Activated effector memory CD4-positive, alpha-beta T cell treated with Interleukin-2 at 50 U/mL for 16 hours (primary cell): ENCODE data around the gene RRBP1.

ENCODE experiments used
- DNase-seq: peaks from one replicate; pipeline ENCODE4 v3.0.0-alpha.2; 2020

Gene RRBP1

DNA sequence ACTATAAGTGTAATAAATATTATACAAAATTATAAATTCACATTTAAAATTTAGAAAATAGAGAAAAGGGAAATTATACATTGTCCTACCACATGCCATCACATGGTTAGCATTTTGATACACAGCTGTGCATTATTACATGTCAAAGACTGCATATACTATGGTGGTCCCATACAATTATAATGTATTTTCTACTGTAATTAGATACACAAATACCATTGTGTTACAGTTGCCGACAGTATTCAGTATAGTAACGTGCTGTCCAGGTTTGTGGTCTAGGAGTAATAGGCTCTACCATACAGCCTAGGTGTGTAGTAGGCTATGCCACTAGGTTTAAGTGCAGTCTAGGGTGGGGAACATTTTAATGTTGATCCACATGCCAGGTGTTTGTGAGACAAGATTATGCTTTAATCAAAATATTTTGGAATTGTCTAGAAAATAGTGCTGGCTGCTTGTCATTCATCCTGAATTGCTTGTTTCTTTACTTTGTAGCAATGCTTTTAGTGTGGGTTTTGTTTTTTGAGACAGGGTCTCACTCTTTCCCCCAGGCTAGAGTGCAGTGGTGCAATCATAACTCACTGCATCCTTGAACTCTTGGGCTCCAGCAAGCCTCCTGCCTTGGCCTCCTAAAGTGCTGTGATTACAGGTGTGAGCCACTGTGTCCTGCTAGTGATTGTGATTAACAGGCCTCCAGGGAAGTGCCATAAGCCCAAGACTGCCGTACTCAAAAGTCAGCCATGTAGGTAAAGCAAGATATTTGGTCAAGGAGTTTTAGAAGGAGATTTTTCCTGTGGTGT, 73.1 kb downstream of the RRBP1 start:
- no peak for DNase-seq

DNA sequence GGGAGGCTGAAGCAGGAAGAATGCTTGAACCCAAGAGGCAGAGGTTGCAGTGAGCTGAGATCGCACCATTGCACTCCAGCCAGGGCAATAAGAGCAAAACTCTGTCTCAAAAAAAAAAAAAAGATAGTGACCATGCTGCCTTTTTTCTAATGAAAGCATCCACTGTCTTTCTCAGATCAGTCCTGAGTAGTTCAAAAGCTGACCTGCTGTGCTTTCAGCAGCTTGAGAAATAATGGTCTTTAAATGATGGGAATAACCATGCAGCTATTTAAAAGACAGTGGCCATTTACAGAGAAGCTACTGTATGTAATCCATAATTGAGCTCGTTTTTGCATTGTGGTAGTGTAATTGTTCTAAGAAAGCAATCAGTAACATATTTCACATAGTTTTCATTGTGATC, 76.0 kb downstream of the RRBP1 start:
- DNase-seq, result no peak

DNA sequence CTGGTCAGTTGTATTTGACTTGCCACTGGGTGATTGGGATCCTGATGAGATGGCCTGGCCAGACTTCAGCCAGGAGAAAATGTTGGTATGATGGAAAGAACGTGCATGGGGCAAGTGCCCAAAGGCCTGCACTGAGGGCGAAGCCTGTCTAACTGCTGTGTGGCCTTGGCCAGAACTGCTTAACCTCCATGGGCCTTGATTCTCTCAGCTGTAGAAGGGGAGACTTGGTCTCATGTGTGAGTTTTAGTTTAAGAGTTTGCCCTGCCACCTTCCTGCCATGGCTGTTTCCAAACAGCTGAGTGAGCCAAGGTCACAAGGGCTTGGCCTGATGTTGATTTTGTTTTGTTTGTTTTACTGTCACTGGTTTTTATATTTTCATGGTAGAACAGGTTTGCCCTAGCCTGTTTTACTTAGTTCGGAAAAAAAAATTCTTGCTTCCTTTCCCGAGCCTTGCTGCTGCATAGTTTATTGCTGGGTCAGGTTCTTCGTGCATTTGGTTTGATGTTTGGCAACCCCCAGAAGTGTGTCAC, 76.8 kb downstream of the RRBP1 start:
- no peak for DNase-seq

DNA sequence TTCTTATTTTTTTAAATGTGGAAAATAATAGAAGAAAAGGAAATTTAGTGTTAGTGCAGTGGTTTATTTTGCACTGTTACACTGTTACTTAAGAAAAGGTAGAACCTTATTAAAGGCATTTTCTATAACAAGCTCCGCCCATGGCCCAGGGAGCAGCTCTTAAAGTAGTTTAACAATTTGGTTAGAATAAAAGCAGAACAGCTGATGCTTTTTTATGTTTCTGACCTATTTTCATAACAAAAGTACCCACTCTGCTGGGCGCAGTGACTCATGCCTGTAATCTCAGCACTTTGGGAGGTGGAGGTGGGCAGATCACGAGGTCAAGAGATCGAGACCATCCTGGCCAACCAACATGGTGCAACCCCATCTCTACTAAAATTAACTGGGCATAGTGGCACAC, 79.5 kb downstream of the RRBP1 start:
- DNase-seq, result no peak

DNA sequence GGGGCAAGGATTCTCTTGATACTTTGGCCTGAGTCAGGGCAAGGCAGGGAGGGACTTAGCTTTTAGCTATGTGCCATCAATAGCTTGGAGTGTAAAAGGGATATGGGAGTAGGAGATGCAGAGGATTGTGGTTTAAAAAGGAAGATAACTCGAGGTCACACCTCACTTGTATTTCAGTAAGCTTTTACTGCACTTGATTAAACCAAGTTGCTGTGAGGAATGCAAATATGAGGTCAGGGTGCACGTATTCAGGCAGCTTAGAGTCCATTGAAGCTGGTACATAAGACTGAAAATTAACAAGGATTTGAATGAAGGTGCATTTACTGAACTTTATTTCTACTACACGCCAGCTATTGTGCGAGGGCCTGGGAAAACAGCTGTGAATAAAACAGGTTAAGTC, 80.1 kb downstream of the RRBP1 start:
- DNase-seq, result no peak

DNA sequence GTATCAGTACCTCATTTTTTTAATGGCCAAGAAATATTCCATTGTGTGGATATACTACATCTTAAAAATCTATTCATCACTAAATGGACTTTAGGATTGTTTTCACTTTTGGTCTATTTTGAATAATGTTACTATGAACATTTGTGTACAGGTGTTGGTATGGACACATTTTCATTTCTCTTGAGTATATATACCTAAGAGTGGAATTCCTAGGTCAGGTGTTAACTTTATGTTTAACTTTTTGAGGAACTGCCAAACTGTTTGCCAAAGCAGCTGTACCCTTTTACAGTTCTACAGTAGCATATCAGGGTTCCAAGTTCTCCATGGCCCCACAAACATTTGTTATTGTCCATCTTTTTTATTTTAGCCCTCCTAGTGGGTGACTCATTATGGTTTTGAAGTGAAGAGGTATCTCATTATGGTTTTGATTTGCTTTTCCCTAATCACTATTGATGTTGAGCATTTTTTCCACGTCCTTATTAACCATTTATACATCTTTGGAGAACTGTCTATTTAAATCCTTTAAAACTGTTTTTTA, 84.0 kb downstream of the RRBP1 start:
- no peak for DNase-seq

DNA sequence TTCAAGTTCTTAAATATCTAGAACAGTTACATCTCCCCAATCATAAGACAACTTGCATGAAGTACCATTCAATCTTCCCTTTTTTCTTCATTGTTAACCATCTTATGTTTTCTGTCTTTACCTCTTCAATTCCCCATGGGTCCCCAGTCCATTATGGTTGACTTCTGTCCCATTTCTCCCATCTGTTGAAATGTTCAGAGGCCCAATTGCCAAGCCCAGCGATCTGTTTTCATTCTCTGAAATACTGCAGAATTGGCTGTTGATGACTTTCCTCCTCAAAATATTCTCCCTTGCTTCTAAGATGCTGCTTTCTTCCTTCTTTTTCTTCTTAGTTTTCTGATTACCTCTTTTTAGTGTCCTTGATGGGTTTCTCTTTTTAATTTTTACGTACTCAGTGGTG, 86.2 kb downstream of the RRBP1 start:
- DNase-seq, result no peak

DNA sequence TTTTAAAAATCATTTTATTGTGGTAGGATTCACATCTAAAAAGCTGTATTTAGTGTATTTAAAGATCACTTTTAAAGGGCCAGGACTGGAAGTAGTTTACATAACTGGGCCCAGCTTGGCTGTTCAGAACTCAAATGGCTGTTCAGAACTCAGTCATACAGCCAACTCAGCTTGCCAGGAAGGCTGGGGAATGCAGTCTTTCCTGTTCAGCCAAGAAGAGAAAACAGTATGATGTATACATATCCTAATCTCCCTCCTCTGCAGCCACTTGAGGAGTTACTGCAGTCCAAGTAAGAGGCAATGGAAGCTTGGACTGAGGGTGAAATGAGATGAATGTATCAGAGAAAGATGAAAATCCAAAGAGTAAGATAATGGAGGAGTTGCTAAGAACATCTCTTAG, 87.6 kb downstream of the RRBP1 start:
- DNase-seq, result no peak

DNA sequence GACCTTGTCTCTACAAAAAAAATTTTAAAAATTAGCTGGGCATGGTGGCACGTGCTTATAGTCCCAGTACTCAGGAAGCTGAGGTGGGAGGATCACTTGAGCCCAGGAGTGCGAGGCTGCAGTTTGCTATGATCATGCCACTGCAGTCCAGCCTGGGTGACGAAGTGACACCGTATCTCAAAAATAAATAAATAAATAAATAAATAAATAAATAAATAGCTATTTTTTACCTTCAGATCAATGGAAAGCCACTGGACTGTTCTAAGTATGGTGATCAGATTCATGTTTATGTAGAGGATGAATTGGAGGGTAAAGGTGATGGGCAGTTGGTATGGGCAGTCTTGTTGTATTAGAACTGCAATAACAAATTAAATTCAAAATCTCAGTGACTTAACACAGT, 88.1 kb downstream of the RRBP1 start:
- DNase-seq, result no peak

DNA sequence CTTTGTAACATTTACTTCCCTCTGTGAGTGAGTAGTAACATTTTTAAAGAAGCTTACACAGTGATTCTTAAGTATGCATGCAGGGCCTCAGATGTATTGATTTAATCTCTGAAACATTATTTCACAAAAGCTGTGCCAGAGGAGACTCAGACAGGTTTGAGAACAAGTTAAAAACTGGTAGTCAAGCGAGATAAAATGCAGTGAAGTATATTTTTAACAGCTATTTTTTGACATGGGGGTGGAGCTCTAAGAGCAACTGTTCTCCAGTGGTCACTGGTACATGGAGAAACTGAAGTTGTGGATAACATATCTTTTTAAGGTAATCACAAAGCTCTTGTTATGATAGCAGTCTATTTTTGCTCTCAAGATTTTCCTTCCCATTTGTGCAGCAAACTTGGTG, 91.8 kb downstream of the RRBP1 start:
- no peak for DNase-seq

DNA sequence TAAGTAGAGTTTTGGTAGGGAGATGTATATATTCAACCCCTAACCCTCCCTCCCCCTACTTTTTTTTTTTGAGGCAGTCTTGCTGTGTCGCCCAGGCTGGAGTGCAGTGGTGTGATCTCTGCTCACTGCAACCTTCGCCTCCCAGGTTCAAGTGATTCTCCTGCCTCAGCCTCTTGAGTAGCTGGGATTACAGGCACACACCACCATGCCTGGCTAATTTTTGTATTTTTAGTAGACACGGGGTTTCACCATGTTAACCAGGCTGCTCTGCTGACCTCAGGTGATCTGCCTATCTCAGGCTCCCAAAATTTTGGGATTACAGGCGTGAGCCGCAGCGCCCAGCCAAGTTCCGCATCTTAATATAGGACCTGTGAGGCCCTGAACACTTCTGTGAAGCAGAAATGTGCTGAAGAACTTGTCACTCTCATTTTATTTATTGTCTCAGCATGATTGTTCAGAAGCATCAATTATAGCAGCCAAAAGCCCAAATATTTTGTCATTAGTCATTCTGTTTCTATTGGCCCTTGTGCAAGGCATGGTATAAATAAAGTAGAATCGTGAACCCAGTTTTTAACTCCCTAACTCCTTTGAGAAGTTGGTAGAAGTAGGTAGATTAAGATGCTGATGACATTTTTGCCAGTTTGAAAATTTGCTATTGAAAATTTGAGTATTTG, 92.7 kb downstream of the RRBP1 start:
- DNase-seq, result no peak

DNA sequence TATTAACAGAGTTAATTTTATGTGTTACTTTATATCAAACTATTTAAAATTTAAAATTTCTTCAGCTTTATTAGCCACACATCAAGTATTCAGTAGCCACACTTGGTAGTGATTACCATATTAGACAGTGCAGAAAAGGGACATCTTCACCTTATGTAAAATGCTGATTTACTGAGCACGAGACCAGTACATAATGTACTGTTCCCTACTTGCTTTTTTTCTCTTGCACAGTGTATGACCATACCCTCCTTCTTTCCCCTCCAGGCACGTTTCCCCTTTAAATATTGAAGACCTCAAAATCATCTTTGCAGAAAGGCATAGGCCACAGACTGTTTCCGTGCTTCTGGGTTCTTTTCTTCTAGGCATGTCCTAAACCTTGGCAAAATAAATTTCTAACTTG, 94.2 kb downstream of the RRBP1 start:
- DNase-seq, result no peak

DNA sequence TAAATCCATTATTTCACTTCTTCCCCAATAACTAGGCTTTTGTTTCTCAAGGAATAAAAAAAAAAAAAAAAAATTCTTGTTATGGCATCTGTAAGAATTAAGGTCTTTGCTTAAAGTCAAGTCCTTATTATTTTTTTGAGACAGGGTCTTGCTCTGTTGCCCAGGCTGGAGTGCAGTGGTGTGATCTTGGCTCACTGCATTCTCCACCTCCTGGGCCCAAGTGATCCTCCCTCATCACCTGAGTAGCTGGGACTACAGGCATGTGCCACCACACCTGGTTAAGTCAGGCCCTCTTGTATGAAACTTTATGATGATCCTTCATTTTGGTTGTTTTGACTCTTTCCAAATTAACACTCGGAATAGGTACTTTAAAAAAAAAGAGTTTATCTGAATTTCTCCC, 94.9 kb downstream of the RRBP1 start:
- no peak for DNase-seq

DNA sequence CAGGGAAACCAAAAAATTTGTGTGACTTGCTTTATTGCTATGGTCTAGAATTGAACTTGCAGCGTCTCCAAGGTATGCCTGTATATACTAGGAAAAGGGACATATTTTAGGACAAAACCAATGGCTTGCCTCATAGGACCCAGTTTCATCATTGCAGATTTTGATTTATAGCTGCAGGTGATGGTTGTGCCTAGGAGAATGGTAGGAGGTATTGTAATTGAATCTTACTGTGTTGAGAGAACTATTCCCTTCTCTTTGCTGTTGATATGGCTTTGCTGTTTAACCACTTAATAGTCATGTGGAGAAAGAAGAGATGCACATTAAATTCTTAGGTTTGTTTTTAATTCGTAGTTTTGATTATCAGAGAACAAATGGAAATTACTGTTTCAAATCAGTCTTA, 95.8 kb downstream of the RRBP1 start:
- no peak for DNase-seq

DNA sequence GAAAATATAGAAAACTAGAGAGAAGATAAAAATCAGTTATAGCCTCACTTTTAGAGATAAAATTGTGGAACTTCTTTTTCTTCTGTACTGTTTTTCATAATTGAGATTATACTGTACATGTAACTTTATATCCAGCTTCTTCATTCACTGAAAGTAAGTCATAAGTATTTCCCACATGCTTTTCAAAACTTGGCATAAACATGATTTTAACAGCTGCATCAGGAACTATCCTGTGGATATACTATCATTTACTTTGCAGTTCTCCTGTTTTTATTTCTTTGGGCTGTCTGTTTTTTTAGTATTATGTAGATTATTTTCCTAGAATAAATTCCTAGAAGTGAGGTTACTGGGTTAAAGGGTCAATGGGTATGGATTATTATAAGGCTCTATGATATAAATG, 97.4 kb downstream of the RRBP1 start:
- DNase-seq, result no peak

DNA sequence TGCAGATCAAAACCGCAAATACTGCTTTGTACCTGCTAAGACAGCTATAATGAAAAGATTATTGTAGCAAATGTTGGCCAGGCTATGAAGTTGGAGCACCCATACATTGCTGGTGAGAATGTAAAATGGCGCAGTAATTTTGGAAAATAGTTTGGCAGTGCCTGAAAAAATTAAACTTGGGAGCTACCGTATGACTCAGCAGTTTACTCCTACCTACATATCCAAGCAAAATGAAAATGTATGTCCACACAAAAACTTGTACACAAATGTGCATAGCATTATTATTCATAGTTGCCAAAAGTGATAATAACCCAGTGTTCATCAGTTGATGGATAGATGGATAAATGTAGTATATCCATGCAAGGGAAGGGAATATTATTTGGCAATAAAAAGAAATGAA, 98.9 kb downstream of the RRBP1 start:
- no peak for DNase-seq

DNA sequence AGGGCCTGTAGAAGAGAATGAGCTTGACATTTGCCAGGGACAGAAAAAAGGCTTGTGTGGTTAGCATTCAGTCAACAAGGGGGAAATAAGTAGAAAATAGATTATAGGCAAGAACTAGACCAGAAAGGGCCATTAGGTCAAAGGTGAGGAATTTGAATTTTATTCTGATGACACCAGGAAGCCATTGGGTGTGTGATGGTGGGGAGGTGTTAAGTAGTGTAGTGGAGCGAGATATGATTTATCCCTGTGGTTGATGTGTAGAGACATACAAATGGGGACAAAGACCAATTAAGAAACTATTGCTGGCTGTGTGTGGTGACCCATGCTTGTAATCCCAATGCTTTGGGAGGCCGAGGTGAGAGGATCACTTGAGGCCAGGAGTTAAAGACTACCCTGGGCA, 101.1 kb downstream of the RRBP1 start:
- DNase-seq, result no peak

DNA sequence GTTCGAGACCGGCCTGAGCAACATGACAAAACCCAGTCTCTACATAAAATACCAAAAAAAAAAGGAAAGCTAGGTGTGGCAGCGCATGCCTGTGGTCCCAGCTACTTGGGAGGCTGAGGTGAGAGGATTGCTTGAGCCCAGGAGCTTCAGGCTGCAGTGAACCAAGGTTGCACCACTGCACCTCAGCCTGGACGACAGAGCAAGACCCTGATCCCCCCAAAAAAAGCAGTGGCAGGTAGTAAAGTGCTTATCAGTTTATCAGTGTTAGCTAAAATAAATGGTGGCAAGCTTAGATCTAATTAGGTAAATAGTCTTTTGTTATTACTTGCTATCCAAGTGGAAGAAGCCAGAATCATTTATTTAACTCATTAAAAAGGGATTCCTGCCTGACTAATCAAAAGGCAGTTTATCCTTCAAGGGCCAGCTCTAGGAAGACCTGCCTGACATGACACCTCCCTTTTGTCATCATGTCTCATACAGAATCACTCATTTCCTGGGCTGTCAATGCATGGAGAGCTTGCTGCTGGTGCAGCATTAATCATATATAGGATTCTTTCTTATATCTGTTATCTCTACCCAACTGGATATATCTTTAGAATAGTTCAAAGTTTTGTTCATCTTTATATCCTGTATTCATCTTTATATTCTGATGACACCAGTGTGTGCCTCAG, 102.5 kb downstream of the RRBP1 start:
- DNase-seq, result no peak

DNA sequence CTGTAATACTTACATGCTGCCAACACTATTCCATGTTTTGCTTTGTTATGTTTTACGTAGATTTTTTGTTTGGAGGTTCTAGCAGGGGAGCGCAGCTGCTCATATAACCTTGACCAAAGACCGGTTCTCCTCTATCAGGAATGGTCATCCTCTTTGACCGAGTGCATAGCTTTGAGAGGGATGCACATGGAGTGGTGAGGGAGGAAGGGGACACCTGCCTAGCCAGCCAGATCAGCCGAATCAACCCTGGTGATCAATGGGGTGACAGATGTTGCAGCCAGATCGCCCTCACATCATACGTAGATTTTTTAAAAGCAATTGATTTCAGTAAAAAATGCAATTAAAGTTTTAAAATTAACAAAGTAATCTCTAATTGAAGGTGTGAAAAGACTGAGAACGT, 105.8 kb downstream of the RRBP1 start:
- DNase-seq, result no peak

DNA sequence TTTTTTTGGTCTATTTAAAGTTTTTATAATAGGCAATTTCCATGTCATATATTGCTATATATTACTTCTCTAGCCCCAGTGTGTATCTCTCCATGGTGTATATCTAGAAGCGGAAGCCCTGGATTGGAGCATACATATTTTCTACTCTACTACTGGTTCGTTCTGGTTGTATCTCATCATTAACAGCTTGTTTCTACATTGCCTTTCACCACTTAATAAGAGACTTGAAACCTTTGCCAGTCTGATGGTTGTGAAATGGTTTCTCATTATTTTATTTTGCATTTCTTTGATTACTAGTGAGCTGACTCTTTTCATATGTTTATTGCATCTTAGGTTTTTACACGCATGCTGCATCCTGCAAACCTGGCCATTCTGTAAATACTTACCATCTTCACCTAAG, 108.6 kb downstream of the RRBP1 start:
- no peak for DNase-seq

DNA sequence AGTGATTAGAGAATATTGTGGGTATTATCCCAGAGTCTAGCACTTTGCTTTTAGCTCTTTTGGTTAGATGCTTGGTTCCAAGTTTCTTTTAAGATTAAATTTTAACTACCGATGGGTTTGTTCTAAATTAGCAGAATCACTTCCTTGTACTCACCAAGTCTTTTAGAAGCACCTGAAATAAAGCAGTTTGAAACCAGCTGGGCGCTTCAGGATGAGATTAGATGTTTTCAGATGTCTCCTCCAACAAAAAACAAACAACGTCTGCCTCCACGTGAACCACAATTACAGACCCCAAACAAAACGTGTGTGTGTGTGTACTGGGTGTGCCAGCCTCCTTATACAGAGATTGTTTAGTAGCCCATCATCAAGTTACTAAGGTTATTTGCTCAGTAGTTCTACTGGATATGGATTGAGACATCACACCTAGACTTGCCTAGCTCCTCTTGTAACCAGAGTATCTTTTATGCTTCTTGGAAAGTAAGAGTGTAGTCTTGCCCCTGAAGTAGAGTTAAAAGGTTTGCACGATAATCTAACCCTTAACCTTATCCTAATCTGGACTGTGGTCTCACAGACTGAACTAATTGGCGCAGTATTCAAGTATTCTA, 109.9 kb downstream of the RRBP1 start:
- no peak for DNase-seq

DNA sequence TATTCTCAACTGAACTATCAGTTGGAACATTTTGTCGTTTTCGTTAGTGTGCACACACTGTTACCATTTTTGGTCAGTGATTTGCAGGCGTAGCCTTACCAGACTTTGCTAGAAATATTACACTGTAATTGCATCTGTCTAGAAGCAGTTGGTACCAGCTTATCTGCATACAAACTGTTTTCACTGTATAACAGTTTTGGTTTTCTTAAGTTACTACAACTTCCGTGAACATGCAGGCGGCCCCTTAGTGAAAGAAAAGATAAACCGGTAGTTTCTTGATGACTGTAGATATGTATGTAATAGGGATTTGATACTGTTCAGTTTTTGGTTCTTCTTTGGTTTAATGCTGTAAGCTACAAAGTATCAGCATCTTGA, 110.9 kb downstream of the RRBP1 start:
- no peak for DNase-seq
